GM23248 (cell line): Measurements from ENCODE around the gene TLE2.

Experiments used
- EZH2 ChIP-seq: fragments of 200-600 bp; sonication (generic); IDR thresholded peaks from 2 replicates; pipeline ENCODE4 v1.6.1; 2018; ENCODE audit warnings: antibody characterized with exemption, mild to moderate bottlenecking; ENCODE audit not compliant: insufficient read depth, poor library complexity, severe bottlenecking
- EZH2phosphoT487 ChIP-seq: fragments of 200-600 bp; sonication (generic); IDR thresholded peaks from 2 replicates; pipeline ENCODE4 v1.6.1; 2018; ENCODE audit warnings: antibody characterized with exemption, moderate library complexity, mild to moderate bottlenecking, low read depth; ENCODE audit not compliant: insufficient read depth

GRCh38 chr19:2978166-2978767 lies 50.8 kb downstream of the TLE2 start:
- TF ChIP-seq EZH2 (no peak), EZH2phosphoT487 (no peak)
